Nephron (organoid): Measurements from ENCODE around the gene KCTD2.

ENCODE experiments used
- H3K27ac Mint-ChIP-seq, 3 experiments: 2 replicates each; pipeline ENCODE4 v1.8.0; 2020; ENCODE audit warnings: mixed read lengths in 3 of 3, mild to moderate bottlenecking in 2 of 3, moderate library complexity in 1 of 3
- H3K27me3 Mint-ChIP-seq: 2 replicates; pipeline ENCODE4 v1.8.0; 2021; ENCODE audit warnings: low read depth, mild to moderate bottlenecking, moderate library complexity, mixed read lengths
- H3K36me3 Mint-ChIP-seq: 2 replicates; pipeline ENCODE4 v1.8.0; 2020; ENCODE audit warnings: low read depth, mixed read lengths
- H3K4me1 Mint-ChIP-seq: 2 replicates; pipeline ENCODE4 v1.8.0; 2020; ENCODE audit warnings: mixed read lengths
- H3K4me3 Mint-ChIP-seq, 3 experiments: 2 replicates each; pipeline ENCODE4 v1.8.0; 2020; ENCODE audit warnings: mild to moderate bottlenecking in 3 of 3, mixed read lengths in 3 of 3, moderate library complexity in 2 of 3
- H3K9me3 Mint-ChIP-seq: 2 replicates; pipeline ENCODE4 v1.8.0; 2020; ENCODE audit warnings: mixed read lengths
- TF ChIP-seq, protein P1 (sequence below), 3 experiments: fragments of 200-600 bp; sonication (generic); IDR thresholded peaks; one replicate each; pipeline ENCODE4 v1.5.0; 2021; ENCODE audit warnings: antibody characterized with exemption in 3 of 3; ENCODE audit not compliant: unreplicated experiment in 3 of 3

KCTD2 gene

DNA sequence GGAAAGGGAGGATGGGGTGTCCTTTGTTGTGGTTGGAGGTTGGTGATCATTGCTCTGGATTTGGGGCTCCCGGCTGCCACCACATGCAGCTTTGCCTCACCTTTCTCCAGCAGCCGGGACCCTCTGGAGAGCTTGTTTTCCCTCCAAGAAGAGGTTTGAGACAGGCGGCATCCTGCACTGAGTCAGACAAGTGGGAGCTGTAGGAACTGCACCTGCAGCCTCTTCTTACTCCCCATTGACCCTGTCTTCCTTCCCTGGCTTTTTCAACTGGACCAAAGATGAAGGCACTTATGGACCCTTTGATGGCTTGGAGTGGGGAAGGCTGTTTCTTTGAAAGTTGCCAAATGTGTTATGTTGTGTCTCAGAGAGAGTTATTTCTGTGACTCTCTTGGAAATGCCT, 16.6 kb downstream of the KCTD2 start:
- Mint-ChIP-seq H3K27me3 (no peaks in the 10 kb centered on the region), H3K27ac (no peak overlapping the region), H3K4me3 (no peak overlapping the region), H3K4me1 (peaks cover 15% of the 10 kb centered on the region), H3K36me3 (peaks cover 57% of the 10 kb centered on the region), H3K9me3 (no peaks in the 10 kb centered on the region)
- TF ChIP-seq, protein P1, sequence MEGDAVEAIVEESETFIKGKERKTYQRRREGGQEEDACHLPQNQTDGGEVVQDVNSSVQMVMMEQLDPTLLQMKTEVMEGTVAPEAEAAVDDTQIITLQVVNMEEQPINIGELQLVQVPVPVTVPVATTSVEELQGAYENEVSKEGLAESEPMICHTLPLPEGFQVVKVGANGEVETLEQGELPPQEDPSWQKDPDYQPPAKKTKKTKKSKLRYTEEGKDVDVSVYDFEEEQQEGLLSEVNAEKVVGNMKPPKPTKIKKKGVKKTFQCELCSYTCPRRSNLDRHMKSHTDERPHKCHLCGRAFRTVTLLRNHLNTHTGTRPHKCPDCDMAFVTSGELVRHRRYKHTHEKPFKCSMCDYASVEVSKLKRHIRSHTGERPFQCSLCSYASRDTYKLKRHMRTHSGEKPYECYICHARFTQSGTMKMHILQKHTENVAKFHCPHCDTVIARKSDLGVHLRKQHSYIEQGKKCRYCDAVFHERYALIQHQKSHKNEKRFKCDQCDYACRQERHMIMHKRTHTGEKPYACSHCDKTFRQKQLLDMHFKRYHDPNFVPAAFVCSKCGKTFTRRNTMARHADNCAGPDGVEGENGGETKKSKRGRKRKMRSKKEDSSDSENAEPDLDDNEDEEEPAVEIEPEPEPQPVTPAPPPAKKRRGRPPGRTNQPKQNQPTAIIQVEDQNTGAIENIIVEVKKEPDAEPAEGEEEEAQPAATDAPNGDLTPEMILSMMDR (IDR thresholded peaks at IDR 0.05; ENCODE audit: unreplicated experiment in 3 of 3): no peak

DNA sequence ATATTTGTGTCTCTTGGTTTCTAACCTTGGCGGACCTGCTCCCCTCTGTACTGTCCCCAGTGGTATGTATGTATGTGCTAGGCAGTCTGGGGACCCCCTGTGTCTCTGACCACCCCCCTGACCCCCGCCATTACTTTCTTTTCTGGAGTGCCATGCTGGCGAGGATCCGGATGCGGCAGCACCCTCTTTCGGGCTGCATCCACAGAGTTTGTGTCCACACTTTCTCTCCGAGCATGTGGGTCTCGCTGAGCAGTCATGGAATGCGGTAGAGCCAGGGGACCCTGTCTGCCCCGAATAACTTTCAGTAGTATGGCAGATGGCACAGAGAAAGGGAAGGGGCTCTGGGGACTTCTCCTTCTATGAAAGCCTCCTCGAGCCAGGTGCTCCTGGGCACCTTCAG, 17.0 kb downstream of the KCTD2 start:
- Mint-ChIP-seq H3K4me3 (no peak overlapping the region), H3K9me3 (no peaks in the 10 kb centered on the region), H3K27ac (no peak overlapping the region), H3K4me1 (peaks cover 15% of the 10 kb centered on the region), H3K36me3 (peaks cover 57% of the 10 kb centered on the region), H3K27me3 (no peaks in the 10 kb centered on the region)
- TF ChIP-seq, protein P1 (IDR thresholded peaks at IDR 0.05; ENCODE audit: unreplicated experiment in 3 of 3): no peak

DNA sequence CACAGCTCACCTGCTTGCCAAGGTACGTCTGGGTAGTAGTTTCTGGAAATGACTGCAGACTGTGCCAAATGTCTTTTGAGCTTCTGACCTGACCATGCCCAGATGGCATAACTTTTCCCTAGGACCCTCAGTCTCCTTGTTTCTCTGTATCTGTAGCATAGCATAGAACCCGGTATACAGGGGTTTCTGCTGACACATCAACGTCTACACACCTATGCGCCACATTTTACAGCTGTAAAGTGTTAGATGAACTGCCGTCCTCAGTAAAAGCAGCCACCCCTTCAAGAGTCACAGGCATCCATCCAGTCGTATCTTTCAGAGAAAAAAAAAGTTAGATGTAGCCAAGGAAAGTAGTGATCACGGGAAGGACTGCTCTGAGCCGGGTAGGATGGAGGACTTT, 17.4 kb downstream of the KCTD2 start:
- H3K4me3 Mint-ChIP-seq: no peak overlapping the region
- no peak overlapping the region for H3K27ac Mint-ChIP-seq
- TF ChIP-seq, protein P1 (IDR thresholded peaks at IDR 0.05; ENCODE audit: unreplicated experiment in 3 of 3): no peak
- H3K27me3 Mint-ChIP-seq: no peaks in the 10 kb centered on the region
- H3K9me3 Mint-ChIP-seq: no peaks in the 10 kb centered on the region
- peaks cover 56% of the 10 kb centered on the region for H3K36me3 Mint-ChIP-seq
- H3K4me1 Mint-ChIP-seq: peaks cover 13% of the 10 kb centered on the region

DNA sequence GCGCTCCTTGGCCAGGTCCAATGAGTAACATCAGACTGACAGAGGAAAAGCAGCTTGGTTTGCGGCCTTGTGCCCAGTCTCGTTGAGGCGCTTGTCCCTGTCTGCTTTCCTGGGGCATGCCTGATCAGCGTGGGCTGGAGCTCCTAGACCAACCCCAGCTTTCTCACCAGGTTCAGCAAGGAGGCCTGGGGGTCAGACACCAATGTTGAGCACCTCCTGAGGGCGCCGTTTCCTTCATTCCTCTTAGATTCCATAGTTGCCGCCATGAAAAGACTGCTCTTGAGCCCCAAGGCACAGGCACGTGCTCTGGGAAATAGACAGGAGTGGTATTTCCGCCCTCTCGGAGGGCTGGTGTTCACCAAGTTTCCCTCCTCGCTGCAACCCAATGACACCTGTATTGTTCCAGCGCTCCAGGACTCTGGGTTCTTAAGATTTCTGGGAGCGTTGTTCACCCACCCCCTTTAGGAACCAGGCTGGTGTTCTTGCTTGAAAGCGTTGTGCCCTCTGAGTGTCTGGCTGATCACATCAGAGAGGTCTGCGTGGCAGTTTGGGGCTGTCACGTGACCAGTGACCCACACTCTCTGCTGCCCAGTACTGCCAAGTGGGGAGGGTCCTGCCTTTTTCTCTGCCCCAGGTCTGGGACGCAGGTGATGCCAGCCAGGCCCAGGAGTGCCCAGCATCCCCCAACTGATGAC, 18.0 kb downstream of the KCTD2 start:
- TF ChIP-seq, protein P1 (IDR thresholded peaks at IDR 0.05; ENCODE audit: unreplicated experiment in 3 of 3): no peak
- no peak overlapping the region for H3K4me3 Mint-ChIP-seq
- H3K4me1 Mint-ChIP-seq: peaks cover 7% of the 10 kb centered on the region
- no peaks in the 10 kb centered on the region for H3K9me3 Mint-ChIP-seq
- H3K36me3 Mint-ChIP-seq: peaks cover 50% of the 10 kb centered on the region
- no peaks in the 10 kb centered on the region for H3K27me3 Mint-ChIP-seq
- H3K27ac Mint-ChIP-seq: no peak overlapping the region

DNA sequence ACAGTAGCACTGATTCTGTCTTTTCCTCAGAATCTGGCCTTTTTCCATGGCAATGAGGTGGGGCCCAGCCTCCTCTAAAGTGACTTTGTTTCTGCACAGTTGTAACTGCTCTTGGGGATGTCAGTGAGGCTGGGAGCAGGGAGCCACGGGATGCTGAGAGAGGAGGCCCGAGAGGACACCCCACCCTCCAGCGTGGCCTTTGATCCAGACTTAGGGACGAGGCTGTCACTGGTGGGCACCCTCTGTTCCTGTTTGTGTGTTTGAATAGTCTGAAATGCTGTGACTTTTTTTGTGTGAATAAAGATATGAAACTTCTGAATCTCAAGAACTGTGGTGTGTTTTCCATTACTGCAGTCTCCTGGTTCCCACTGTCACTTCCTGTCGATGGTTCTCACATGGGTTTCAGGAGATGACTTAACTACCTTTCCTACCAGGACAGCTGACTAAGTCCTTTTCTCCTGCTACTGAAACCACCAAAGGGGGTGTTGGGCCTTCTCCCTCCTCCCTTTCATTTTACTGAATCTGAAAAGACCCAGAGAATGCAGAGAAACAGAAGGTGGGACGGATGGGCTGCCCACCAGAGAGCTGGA, 18.6 kb downstream of the KCTD2 start:
- TF ChIP-seq, protein P1 (IDR thresholded peaks at IDR 0.05; ENCODE audit: unreplicated experiment in 3 of 3): no peak
- no peak overlapping the region for H3K4me3 Mint-ChIP-seq
- H3K27ac Mint-ChIP-seq: no peak overlapping the region
- H3K4me1 Mint-ChIP-seq: peaks cover 4% of the 10 kb centered on the region
- no peaks in the 10 kb centered on the region for H3K9me3 Mint-ChIP-seq
- peaks cover 46% of the 10 kb centered on the region for H3K36me3 Mint-ChIP-seq
- H3K27me3 Mint-ChIP-seq: no peaks in the 10 kb centered on the region

DNA sequence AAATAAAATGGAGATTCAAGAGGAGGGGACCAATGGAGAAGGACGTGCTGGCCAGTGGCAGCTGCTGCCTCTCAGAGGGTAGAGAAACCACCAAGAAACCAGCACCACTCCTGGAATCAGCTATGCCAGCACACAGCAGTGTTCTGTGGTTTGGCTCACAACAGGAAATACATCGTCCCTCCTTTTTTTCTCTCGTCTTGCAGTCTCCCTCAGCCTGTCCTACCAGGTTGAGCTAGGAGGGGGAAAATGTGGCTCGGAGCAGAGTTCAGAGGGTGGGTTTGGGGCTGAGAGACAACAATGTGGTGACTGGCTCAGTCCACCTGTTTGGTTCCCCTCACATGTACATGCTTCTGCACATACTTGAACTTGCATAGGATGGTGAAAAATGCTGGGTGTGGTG, 20.8 kb downstream of the KCTD2 start:
- H3K27me3 Mint-ChIP-seq: no peaks in the 10 kb centered on the region
- H3K4me3 Mint-ChIP-seq: no peak overlapping the region

More for the DNA sequence above, 20.8 kb downstream of the KCTD2 start:
- Mint-ChIP-seq H3K4me1 (peaks cover 5% of the 10 kb centered on the region), H3K9me3 (no peaks in the 10 kb centered on the region), H3K27ac (no peak overlapping the region), H3K36me3 (peaks cover 24% of the 10 kb centered on the region)
- TF ChIP-seq, protein P1 (IDR thresholded peaks at IDR 0.05; ENCODE audit: unreplicated experiment in 3 of 3): no peak
